Cerebellar cortex (tissue), 1 donor: ENCODE measurements around the gene METTL1.

Source experiments
- DNase-seq: peaks from one replicate; pipeline ENCODE4 v3.0.0-alpha.2; 2015; ENCODE audit warnings: low spot score

METTL1 gene

GRCh38 chr12:57753756-57754337, 18.1 kb downstream of the METTL1 start:
- DNase-seq = no peak

GRCh38 chr12:57752668-57753000, 19.3 kb downstream of the METTL1 start:
- no peak for DNase-seq

- peak; percentile 100 for DNase-seq
Measured at GRCh38 chr12:57751788-57752667, 19.9 kb downstream of the METTL1 start, which contains the start of gene CDK4. Gene CDK4, minus strand, starts transcription at chr12:57752310. Its CDS starts 593 bp downstream, at chr12:57751717.

- DNase-seq = no peak
Measured at GRCh38 chr12:57751432-57751787, 20.5 kb downstream of the METTL1 start.

GRCh38 chr12:57750561-57751431, 21.1 kb downstream of the METTL1 start:
- DNase-seq = no peak

GRCh38 chr12:57749061-57749460, 22.8 kb downstream of the METTL1 start:
- no peak for DNase-seq

GRCh38 chr12:57746025-57746424, 25.9 kb downstream of the METTL1 start:
- no peak for DNase-seq

- no peak for DNase-seq
Measured at GRCh38 chr12:57745485-57745881, 26.4 kb downstream of the METTL1 start.

GRCh38 chr12:57744777-57745484, 27.0 kb downstream of the METTL1 start, which contains the start of gene TSPAN31:
Gene TSPAN31, plus strand, starts transcription at chr12:57745039. Its CDS starts 116 bp downstream, at chr12:57745155.
- peak; percentile 100 for DNase-seq

- no peak for DNase-seq
Measured at GRCh38 chr12:57744194-57744776, 27.6 kb downstream of the METTL1 start.

GRCh38 chr12:57743769-57744168, 28.1 kb downstream of the METTL1 start:
- DNase-seq = no peak

GRCh38 chr12:57741844-57742738, 29.8 kb downstream of the METTL1 start:
- DNase-seq = no peak

GRCh38 chr12:57741413-57741789, 30.5 kb downstream of the METTL1 start:
- DNase-seq = no peak

- DNase-seq = no peak
Measured at GRCh38 chr12:57740656-57741412, 31.1 kb downstream of the METTL1 start.

- no peak for DNase-seq
Measured at GRCh38 chr12:57739914-57740538, 31.9 kb downstream of the METTL1 start.

- DNase-seq = no peak
Measured at GRCh38 chr12:57739387-57739786, 32.5 kb downstream of the METTL1 start.

- DNase-seq = peak; percentile 91
Measured at GRCh38 chr12:57738661-57739237, 33.2 kb downstream of the METTL1 start, which contains the start of gene AGAP2. Gene AGAP2, minus strand, starts transcription at chr12:57738742. Its CDS starts 496 bp downstream, at chr12:57738246.
